Measurements from ENCODE around the gene APBA1. TPM values are rescaled to one million over a fixed set of nuclear protein-coding genes. Genes with fewer than 3 reads are reported as not detected.

Gene APBA1
- total RNA-seq, 1 donor from 2014 or later: 6.2 TPM

GRCh38 chr9:69715096-69715495 lies 42.9 kb upstream of the APBA1 start:
- ATAC-seq: no peak
- H3K4me3 ChIP-seq: no peak overlapping the region

GRCh38 chr9:69697475-69697874 lies 25.3 kb upstream of the APBA1 start:
- ATAC-seq (no peak), DNase-seq (no peak)
- Histone ChIP-seq H3K36me3 (no peaks in the 10 kb centered on the region), H3K27ac (no peak overlapping the region), H3K27me3 (no peaks in the 10 kb centered on the region), H3K4me3 (no peak overlapping the region), H3K4me1 (no peaks in the 10 kb centered on the region), H3K9me3 (peaks cover 13% of the 10 kb centered on the region)
- intact Hi-C loops (cut with DNase I): no loop called here
- no peak for TF ChIP-seq CTCF (IDR thresholded peaks at IDR 0.05)

More at GRCh38 chr9:69715096-69715495, 42.9 kb upstream of the APBA1 start:
- H3K4me1 ChIP-seq: no peaks in the 10 kb centered on the region
- intact Hi-C loops (cut with DNase I): no loop called here
- no peaks in the 10 kb centered on the region for H3K27me3 ChIP-seq
- H3K36me3 ChIP-seq: peaks cover 24% of the 10 kb centered on the region
- no peak for TF ChIP-seq CTCF (IDR thresholded peaks at IDR 0.05)
- H3K27ac ChIP-seq: no peak overlapping the region
- DNase-seq: no peak
- H3K9me3 ChIP-seq: no peaks in the 10 kb centered on the region

- ATAC-seq (no peak), DNase-seq (no peak)
- Histone ChIP-seq H3K27ac (no peak overlapping the region), H3K27me3 (no peaks in the 10 kb centered on the region), H3K36me3 (no peaks in the 10 kb centered on the region), H3K4me3 (no peak overlapping the region), H3K4me1 (no peaks in the 10 kb centered on the region), H3K9me3 (peaks cover 13% of the 10 kb centered on the region)
- TF ChIP-seq CTCF (IDR thresholded peaks at IDR 0.05): no peak
- intact Hi-C loops (cut with DNase I): no loop called here
Measured at GRCh38 chr9:69696802-69697201, 24.6 kb upstream of the APBA1 start.

- intact Hi-C loops (cut with DNase I): no loop called here
- H3K4me3 ChIP-seq: no peak overlapping the region
- ATAC-seq: no peak
- H3K27me3 ChIP-seq: no peaks in the 10 kb centered on the region
- DNase-seq: no peak
- H3K9me3 ChIP-seq: no peaks in the 10 kb centered on the region
- no peaks in the 10 kb centered on the region for H3K36me3 ChIP-seq
- H3K27ac ChIP-seq: no peak overlapping the region
- H3K4me1 ChIP-seq: no peaks in the 10 kb centered on the region
- no peak for TF ChIP-seq CTCF (IDR thresholded peaks at IDR 0.05)
Measured at GRCh38 chr9:69689991-69690538, 17.9 kb upstream of the APBA1 start.

GRCh38 chr9:69683927-69684326 lies 11.8 kb upstream of the APBA1 start:
- ATAC-seq (no peak), DNase-seq (no peak)
- no peaks in the 10 kb centered on the region for H3K9me3 ChIP-seq
- H3K4me1 ChIP-seq: no peaks in the 10 kb centered on the region
- H3K4me3 ChIP-seq: no peak overlapping the region
- TF ChIP-seq CTCF (IDR thresholded peaks at IDR 0.05): no peak
- no peaks in the 10 kb centered on the region for H3K27me3 ChIP-seq
- no peak overlapping the region for H3K27ac ChIP-seq
- H3K36me3 ChIP-seq: no peaks in the 10 kb centered on the region
- intact Hi-C loops (cut with DNase I): no loop called here
